SU-DHL-6 (cell line): ENCODE results near the gene SEC14L1.

Experiments used
- EZH2phosphoT487 ChIP-seq: fragments of 200-600 bp; sonication (generic), shearing (Covaris generic); conservative IDR thresholded peaks from 2 replicates; pipeline ENCODE4 v1.6.1; 2018; ENCODE audit warnings: mild to moderate bottlenecking, antibody characterized with exemption, low read length, moderate library complexity, mixed read lengths
- TF ChIP-seq, protein P1 (sequence below): fragments of 200-600 bp; sonication (generic); IDR thresholded peaks from one replicate; pipeline ENCODE4 v1.5.1; 2017; ENCODE audit warnings: antibody characterized with exemption, mild to moderate bottlenecking, low read length, moderate library complexity; ENCODE audit not compliant: insufficient read depth, poor library complexity, severe bottlenecking

GRCh38 chr17:77203846-77204245, 63.1 kb downstream of the SEC14L1 start:
- TF ChIP-seq, protein P1, sequence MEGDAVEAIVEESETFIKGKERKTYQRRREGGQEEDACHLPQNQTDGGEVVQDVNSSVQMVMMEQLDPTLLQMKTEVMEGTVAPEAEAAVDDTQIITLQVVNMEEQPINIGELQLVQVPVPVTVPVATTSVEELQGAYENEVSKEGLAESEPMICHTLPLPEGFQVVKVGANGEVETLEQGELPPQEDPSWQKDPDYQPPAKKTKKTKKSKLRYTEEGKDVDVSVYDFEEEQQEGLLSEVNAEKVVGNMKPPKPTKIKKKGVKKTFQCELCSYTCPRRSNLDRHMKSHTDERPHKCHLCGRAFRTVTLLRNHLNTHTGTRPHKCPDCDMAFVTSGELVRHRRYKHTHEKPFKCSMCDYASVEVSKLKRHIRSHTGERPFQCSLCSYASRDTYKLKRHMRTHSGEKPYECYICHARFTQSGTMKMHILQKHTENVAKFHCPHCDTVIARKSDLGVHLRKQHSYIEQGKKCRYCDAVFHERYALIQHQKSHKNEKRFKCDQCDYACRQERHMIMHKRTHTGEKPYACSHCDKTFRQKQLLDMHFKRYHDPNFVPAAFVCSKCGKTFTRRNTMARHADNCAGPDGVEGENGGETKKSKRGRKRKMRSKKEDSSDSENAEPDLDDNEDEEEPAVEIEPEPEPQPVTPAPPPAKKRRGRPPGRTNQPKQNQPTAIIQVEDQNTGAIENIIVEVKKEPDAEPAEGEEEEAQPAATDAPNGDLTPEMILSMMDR: no peak
- TF ChIP-seq EZH2phosphoT487: no peak
